Motor neuron (in vitro differentiated cells): ENCODE measurements around the gene MRPL44. TPM values are rescaled to one million over a fixed set of nuclear protein-coding genes. Genes with fewer than 3 reads are reported as not detected.
"Not testable (repeated sequence)": the region's sequence is repeated elsewhere in the genome, so short reads cannot be mapped to it uniquely, and the experiment has no call there.

Source experiments
- ATAC-seq, 8 experiments: fragments of 200-7000 bp; cut with Tn5 transposase; replicated peaks in 6 of 8; 2 replicates each; pipeline ENCODE4 v1.8.0; 2021; ENCODE audit warnings: mild to moderate bottlenecking in 8 of 8, moderate library complexity in 8 of 8
- H3K27ac ChIP-seq, 2 donors: fragments of 250-450 bp; sonication (Bioruptor Pico); 2 replicates each; pipeline ENCODE4 v1.9.0; 2021; ENCODE audit warnings: antibody characterized with exemption in 2 of 2, mild to moderate bottlenecking in 2 of 2, moderate library complexity in 1 of 2
- H3K4me1 ChIP-seq, 2 donors: fragments of 250-450 bp; sonication (Bioruptor Pico); replicated peaks in 1 of 2; 2 replicates each; pipeline ENCODE4 v1.6.1; 2021; ENCODE audit warnings: antibody characterized with exemption in 2 of 2, mild to moderate bottlenecking in 2 of 2, moderate library complexity in 1 of 2
- H3K4me3 ChIP-seq, 5 donors: fragments of 250-450 bp; sonication (Bioruptor Pico); 2 replicates each; pipeline ENCODE4 v1.9.0; 2021; ENCODE audit warnings: antibody characterized with exemption in 5 of 5, mild to moderate bottlenecking in 5 of 5, moderate library complexity in 4 of 5
- WGBS, 10 experiments: fragments of 450-650 bp; shearing (Covaris generic); methylation state at CpG; one replicate each; pipeline ENCODE4 v1.0.0; 2022; 5-methylcytosine and 5-hydroxymethylcytosine counted together
- in situ Hi-C, 9 experiments: fragments of 400-800 bp; cut with MboI; loops; one replicate each; pipeline ENCODE4 v1.15.0; 2021; ENCODE audit warnings: low sequenced_read_pairs in 9 of 9, low pct_unique_long_range_greater_than_20kb in 2 of 9; ENCODE audit not compliant: unreplicated experiment in 9 of 9
- total RNA-seq, 8 experiments: library from RNA; unstranded; fragments of 300-600 nt; gene quantifications; 2 replicates each; pipeline versions ENCODE4 v1.2.3 to v1.2.4, GENCODE V29; 2022

Gene MRPL44
- total RNA-seq, 8 experiments from 2014 or later: 35.4 to 46.7 (median 39.9) TPM

DNA sequence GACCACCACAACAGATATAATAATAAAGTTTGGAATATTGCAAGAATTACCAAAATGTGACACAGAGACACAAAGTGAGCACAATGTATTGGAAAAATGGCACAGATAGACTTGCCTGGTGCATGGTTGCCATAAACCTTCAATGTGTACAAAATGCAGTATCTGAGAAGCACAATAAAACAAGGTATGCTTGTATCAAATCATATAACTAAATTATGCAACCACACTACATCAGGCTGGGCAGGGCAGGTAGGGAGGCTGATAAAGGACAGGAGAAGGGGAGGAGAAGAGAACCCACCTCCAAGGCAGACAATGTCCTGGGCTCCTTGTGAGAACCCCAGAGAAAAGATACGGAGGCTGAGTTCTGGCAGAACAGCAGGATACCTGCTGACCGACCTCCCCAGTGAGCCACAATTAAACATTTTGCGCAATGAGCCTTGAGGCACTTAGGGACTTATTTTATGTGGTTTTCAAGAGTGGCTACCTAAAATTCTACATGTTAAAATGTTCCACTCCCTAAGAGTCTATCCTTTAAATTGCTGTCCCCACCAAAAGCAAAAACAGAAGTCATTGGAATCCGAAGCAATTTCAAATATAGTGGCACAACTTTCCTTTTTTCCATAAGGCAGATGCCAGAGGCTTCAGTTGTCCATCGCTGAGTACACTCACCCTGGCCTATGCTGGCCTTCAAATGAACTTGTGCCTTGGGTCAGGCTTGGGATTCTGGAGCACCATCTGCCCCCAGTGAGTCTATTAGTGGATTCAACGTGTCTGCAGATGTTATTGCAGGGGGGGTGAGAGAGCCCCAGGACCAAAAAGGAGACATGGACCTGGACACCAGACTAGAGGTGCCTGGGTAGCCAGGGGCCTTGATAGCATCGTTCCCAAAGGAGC is 28.9 kb upstream of the MRPL44 start:
- no peak for ATAC-seq
- Histone ChIP-seq H3K27ac (no peak overlapping the region), H3K4me1 (no peaks in the 10 kb centered on the region), H3K4me3 (no peak overlapping the region)
- WGBS, 10 experiments: 72 to 100% (median 90%) methylated on average over 1 to 6 of the region's 7 CpGs; no CpG with 5 or more reads in 1 of the 10 experiments
- in situ Hi-C loops: no loop called here

DNA sequence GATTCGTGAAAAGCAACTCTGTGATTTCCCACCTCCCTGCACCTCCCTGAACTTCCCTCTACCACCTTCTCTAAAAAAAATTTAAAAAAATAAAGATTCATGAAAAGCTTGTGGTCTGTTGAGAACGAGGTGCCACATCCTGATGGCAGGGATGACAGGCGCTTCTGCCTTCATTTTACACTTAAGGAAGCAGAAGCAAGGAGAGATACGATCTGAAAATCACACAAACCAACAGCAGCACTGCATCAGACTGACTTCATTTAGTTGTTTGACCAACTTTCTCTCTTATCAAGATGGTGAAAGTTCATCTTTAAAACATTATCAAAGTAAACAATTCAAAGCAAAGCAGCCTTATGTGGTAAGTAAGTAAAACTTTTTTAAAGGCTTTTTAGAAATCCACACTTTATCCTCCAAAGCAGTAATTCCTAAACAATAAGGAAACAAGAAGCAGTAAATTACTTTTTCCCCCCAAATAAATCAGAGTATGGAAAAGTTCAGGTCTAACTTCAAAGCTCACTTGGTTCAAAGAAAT is 27.6 kb upstream of the MRPL44 start:
- Histone ChIP-seq H3K4me3 (no peak overlapping the region), H3K27ac (no peak overlapping the region), H3K4me1 (no peaks in the 10 kb centered on the region)
- ATAC-seq: no peak
- WGBS, 10 experiments: 33 to 100% (median 89%) methylated on average over 1 to 4 of the region's 4 CpGs; no CpG with 5 or more reads in 1 of the 10 experiments
- in situ Hi-C loops: no loop called here

DNA sequence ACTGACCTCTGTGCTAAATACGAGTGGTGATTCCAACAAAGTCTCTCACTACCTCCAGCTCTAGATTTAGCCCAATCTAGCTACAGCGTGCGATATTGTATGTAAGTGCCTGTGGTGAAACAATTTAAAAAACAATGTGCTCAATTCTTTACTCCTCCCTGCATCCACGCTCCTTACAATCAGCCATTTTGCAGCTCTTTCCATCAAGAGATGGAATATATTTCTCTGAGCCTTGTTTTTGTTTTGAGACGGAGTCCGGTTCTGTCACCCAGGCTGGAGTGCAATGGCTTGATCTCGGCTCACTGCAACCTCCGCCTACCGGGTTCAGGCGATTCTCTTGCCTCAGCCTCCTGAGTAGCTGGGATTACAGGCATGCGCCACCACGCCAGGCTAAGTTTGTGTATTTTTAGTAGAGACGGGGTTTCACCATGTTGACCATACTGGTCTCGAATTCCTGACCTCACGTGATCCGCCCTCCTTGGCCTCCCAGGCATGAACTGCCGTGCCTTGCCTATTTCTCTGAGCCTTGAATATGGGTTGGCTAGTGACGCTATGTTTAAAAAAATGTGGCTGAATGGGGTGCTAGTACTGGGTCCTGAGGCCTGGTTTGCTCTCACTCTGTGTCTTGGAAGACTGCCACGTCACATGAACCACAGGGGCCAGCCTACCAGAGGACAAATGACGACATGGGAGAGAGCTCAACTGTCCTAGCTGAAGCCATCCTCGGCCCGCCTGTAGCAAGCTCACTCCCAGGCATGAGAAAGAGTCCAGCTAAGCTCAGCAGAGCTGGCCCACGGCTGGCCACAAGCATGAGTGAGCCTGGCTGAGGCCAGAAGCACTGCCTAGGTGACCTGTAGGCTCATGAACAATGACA is 26.9 kb upstream of the MRPL44 start:
- no peak overlapping the region for H3K4me3 ChIP-seq
- in situ Hi-C loops: no loop called here
- ATAC-seq: peak in 3 of 8 experiments; percentile 44 to 66 (median 58)
- H3K4me1 ChIP-seq: no peaks in the 10 kb centered on the region
- 66 to 94% (median 80%) methylated on average over 4 to 13 of the region's 23 CpGs for WGBS, 10 experiments
- no peak overlapping the region for H3K27ac ChIP-seq

DNA sequence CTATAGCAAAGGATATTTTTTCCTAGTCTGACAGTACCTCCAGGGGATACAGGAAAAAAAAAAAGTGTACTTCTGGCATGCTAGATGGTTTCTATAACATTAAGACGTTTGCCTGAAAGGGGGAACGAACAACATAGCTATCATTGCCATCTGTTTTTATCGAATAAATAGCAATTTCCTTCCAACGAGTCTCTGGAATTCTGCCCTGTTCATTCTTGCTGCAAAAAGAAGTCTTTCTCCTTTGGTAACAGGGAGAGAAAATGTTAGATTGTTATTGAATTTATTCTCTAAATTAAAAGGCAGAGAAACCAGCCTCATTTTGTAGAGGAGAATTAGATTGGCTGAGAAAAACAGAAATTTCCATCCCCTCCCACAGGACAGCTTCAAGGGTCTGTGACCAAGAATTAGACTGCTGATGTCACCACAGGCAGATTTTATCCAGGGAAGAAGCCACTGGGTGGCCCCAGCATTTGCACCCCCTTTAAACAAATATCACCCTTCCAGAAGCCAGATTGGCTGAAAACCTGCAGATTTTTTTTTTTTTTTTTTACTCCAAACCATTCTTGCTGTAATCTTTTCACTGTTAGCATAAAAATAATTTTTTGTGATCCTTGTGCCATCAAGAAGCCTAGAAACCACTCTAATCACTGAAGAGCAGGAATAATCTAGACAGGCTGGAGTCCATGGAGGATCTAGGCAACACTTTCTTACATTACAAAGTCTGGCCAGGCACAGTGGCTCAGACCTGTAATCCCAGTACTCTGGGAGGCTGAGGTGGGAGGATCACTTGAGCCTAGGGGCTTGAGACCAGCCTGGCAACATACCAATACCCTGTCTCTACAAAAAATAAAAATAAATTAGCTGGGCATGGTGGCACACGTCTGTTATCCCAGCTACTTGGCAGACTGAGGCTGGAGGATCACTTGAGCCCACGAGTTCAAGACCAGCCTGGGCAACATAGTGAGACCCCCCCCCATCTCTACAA is 24.2 kb upstream of the MRPL44 start:
- no peak overlapping the region for H3K27ac ChIP-seq
- H3K4me3 ChIP-seq: no peak overlapping the region
- WGBS, 10 experiments: 0 to 90% (median 74%) methylated on average over 1 to 5 of the region's 6 CpGs; no CpG with 5 or more reads in 1 of the 10 experiments
- in situ Hi-C loops: no loop called here
- peaks cover 2 to 9% of the 10 kb centered on the region in 2 donors for H3K4me1 ChIP-seq
- peak in 1 of 8 experiments; percentile 43 for ATAC-seq

DNA sequence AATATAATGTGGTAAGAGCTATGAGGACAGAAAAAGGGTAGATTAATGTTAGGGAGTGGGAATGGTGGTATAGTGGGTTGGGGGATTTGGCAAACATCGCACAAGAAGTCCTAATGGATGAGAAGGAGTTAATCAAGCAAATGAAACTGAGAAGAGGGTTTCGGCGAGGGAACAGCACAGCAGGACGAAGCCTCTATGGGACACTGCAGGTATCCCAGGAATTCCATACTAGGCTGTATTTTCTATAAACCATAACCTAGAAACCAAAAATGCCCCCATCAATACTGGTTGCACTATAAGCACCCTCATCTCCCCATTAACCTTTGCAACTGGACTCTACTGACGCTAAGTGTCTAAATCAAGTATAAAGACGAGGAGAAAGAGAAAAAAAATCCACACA is 22.4 kb upstream of the MRPL44 start:
- no peak overlapping the region for H3K4me3 ChIP-seq
- H3K27ac ChIP-seq: no peak overlapping the region
- peaks cover 2 to 9% of the 10 kb centered on the region in 2 donors for H3K4me1 ChIP-seq
- WGBS, 10 experiments: 62 to 100% (median 82%) methylated on average over 1 to 6 of the region's 6 CpGs
- no peak for ATAC-seq
- in situ Hi-C loops: no loop called here

DNA sequence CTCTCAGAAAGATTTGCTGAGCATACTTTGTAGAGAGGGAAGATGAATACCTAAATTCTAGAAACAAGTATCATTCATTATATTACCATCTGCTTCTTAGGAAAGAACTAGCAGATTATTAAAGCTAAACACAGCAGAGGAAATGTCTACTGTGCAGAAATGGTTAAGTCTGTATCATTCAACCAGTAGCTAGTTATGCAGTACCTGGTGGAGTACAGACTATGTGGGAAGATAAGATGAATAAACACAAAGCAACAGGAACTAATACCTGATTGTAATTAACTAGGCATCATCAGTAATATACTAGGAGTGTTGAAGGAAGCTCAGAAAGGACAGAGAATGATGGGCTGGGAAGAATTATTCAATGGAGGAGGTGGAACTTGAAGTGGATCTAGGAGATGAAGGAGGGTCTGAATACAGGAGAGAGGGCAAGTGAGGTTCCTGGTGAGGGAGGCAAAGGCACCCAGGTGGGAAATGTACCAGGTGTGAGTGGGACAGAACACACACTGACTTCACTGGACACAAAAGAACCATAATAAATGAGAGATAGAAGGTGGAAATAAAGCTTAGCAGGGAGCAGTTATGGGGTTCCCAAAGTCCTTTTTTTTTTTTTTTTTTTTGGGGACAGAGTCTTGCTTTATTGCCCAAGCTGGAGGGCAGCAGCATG is 21.7 kb upstream of the MRPL44 start:
- Histone ChIP-seq H3K4me1 (peaks cover 2 to 9% of the 10 kb centered on the region in 2 donors), H3K4me3 (no peak overlapping the region), H3K27ac (no peak overlapping the region)
- in situ Hi-C loops: no loop called here
- ATAC-seq: no peak

DNA sequence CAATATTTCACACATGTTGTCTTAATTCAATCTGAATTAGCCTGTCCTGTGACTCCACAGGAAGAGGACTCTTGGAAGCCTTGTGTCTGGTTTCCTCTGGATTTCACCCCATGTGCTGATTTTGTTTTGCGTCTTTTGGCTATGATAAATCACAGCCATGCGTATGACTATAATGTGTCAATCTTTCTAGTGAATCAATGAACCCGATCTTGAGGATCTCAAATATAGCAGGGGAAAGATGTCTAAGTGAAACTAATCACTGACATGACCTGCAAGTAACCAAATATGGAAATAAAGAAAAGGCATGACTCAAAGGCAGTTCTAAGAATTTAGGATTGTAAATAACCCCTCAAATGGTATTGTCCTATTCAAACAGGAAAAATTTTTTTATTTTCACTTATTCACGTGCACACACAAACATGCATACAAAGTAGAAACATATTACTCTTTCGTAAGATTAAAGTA is 20.4 kb upstream of the MRPL44 start:
- Histone ChIP-seq H3K27ac (no peak overlapping the region), H3K4me3 (no peak overlapping the region), H3K4me1 (peaks cover 2 to 9% of the 10 kb centered on the region in 2 donors)
- in situ Hi-C loops: no loop called here
- 27 to 100% (median 84%) methylated on average over 1 to 5 of the region's 5 CpGs for WGBS, 10 experiments
- ATAC-seq: peak in 2 of 8 experiments; percentile 45 to 51

DNA sequence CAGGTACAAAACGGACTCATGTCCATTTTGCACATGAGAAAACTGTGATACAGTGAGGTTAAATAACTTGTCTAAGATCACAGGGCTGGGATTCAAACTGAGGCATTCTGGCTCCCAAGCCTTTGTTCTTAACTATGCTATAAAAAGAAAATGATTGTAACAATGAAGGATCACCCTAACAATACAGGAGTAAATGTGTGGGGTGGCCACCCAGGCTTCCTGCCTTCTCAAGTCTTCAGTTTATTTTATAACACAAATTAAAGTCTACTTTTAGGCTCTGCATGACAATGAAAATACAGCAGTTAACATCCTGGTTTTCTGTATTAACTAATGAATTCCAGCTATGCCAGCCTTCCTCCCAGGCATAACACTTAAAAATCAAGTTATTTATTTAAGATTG is 19.7 kb upstream of the MRPL44 start:
- no peak overlapping the region for H3K4me3 ChIP-seq
- no peak for ATAC-seq
- in situ Hi-C loops: no loop called here
- WGBS, 10 experiments: 0 to 9% (median 0%) methylated on average over 1 of the region's 1 CpG; no CpG with 5 or more reads in 4 of the 10 experiments
- H3K4me1 ChIP-seq: peaks cover 2 to 9% of the 10 kb centered on the region in 2 donors
- no peak overlapping the region for H3K27ac ChIP-seq

DNA sequence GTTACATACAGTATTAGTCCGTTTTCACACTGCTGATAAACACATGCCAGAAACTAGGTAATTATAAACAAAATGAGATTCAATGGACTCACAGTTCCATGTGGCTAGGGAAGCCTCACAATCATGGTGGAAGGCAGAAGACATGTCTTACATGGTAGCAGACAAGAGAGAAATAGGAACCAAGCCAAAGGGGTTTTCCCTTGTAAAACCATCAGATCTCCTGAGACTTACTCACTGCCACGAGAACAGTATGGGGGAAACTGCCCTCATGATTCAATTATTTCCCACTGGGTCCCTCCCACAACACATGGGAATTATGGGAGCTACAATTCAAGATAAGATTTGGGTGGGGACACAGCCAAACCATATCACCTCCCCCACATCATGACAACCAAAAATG is 17.8 kb upstream of the MRPL44 start:
- H3K4me3 ChIP-seq, H3K27ac ChIP-seq, in situ Hi-C loops: not testable (repeated sequence)
- peaks cover 9 to 15% of the 10 kb centered on the region in 2 donors for H3K4me1 ChIP-seq
- WGBS, 10 experiments: 17 to 100% (median 72%) methylated on average over 1 to 2 of the region's 2 CpGs; no CpG with 5 or more reads in 4 of the 10 experiments
- peak in 1 of 8 experiments; percentile 9 for ATAC-seq

DNA sequence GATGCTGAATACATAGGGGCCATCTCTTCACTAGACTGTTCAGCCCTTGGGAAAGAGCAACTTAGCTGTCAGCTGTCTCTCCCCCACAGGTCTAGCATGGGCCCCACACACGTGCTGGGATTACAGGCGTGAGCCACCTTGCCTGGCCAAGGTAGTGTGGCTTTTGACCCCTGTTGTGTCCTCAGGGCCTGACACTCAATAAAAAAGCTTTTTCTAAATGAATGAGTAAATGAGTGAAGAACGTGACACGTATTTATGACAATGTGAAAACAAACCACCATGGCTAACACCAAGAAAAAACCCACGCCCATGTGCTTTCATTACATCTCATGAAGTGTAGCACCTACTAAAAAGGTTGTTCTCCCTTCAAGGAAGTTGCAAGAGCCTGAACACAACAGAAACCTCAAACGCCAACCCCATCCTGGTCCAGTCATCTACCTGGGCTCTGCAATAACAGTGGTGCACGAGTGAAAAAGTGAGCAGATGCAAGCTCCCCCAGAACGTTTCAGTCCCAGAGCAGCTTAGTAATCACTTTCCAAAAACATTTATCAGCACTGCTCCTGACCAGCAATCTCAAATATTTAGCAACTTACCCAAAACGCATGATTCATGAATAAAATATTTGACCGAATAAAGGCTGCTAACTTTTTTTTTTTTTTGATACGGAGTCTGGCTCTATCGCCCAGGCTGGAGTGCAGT is 15.5 kb upstream of the MRPL44 start:
- no peak overlapping the region for H3K27ac ChIP-seq
- peak in 1 of 8 experiments; percentile 6 for ATAC-seq
- H3K4me3 ChIP-seq: no peak overlapping the region
- 8 to 100% (median 69%) methylated on average over 3 to 9 of the region's 12 CpGs; no CpG with 5 or more reads in 1 of the 10 experiments for WGBS, 10 experiments
- H3K4me1 ChIP-seq: peaks cover 7 to 15% of the 10 kb centered on the region in 2 donors
- in situ Hi-C loops: no loop called here

DNA sequence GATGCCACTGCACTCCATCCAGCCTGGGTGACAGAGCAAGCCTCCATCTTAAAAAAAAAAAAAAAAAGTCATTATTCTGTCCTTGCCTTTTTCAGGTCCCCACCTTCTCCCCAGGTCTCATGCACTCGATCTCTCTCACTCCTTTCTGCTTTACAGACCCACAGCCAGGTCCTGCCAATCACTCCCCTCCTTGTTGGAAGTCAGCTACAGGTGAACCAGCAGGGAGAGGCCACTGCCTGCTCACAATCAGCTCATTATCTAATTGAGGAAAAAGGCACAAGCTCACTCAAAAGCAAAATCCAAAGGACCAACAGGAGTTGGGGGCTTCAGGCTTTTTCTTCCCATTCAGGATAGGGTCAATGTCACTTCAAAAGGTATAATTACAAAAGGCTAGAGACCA is 14.1 kb upstream of the MRPL44 start:
- ATAC-seq: no peak
- Histone ChIP-seq H3K4me1 (peaks cover 6 to 7% of the 10 kb centered on the region in 2 donors), H3K4me3 (peak overlapping the region in 1 of 5 donors; percentile 71), H3K27ac (no peak overlapping the region)
- 60 to 100% (median 83%) methylated on average over 1 of the region's 1 CpG; no CpG with 5 or more reads in 5 of the 10 experiments for WGBS, 10 experiments
- in situ Hi-C loops: no loop called here
